PC-3 (cell line): ENCODE results near the gene CPSF3.

Experiments used
- CTCF ChIP-seq: fragments of 300-600 bp; sonication (generic); conservative IDR thresholded peaks from 2 replicates; pipeline ENCODE4 v1.5.1; 2017; ENCODE audit warnings: antibody characterized with exemption, low read depth, mild to moderate bottlenecking, low read length
- EZH2 ChIP-seq: fragments of 300-600 bp; sonication (generic); IDR thresholded peaks from one replicate; pipeline ENCODE4 v1.6.1; 2017; ENCODE audit warnings: antibody characterized with exemption, mild to moderate bottlenecking, low read length; ENCODE audit not compliant: unreplicated experiment

GRCh38 chr2:9493478-9493877 lies 70.0 kb downstream of the CPSF3 start:
- no peak for TF ChIP-seq CTCF
- TF ChIP-seq EZH2 = no peak
